Mammary epithelial cell (primary cell): ENCODE data around the gene SYNDIG1.

Experiments used
- CTCF ChIP-seq, 2 donors: IDR thresholded peaks in 1 of 2; conservative IDR thresholded peaks in 1 of 2; 2 replicates each; pipeline ENCODE4 v1.5.1; 2011 to 2012; ENCODE audit warnings: inconsistent platforms in 2 of 2, low read length in 2 of 2, mild to moderate bottlenecking in 2 of 2, control low read depth in 1 of 2, low read depth in 1 of 2; ENCODE audit not compliant: insufficient read depth in 1 of 2; ENCODE audit errors: extremely low read depth in 1 of 2
- EZH2 ChIP-seq: IDR thresholded peaks from 2 replicates; pipeline ENCODE4 v1.6.1; 2012; ENCODE audit warnings: low read length, inconsistent platforms, borderline replicate concordance

GRCh38 chr20:24669701-24670100, 200.3 kb downstream of the SYNDIG1 start:
- no peak for TF ChIP-seq CTCF (conservative IDR thresholded peaks at IDR 0.05 in 1 of 2, IDR thresholded peaks at IDR 0.05 in 1 of 2; ENCODE audit: extremely low read depth in 1 of 2, insufficient read depth in 1 of 2, low read depth in 1 of 2, low read length in 2 of 2)
- no peak for TF ChIP-seq EZH2
